HepG2 (cell line): ENCODE results near the gene PSD. TPM values are rescaled to one million over a fixed set of nuclear protein-coding genes. Genes with fewer than 3 reads are reported as not detected.

Experiments used
- E2F5 ChIP-seq: sonication (generic); formaldehyde crosslinking; conservative IDR thresholded peaks from 2 replicates; pipeline ENCODE4 v1.4.0; 2020; ENCODE audit warnings: missing genetic modification reagents
- ETV5 ChIP-seq: IDR thresholded peaks from 2 replicates; pipeline ENCODE4 v1.6.1; 2018; ENCODE audit warnings: missing biosample characterization, missing genetic modification reagents, inconsistent platforms, borderline replicate concordance
- HINFP ChIP-seq: sonication (generic); formaldehyde crosslinking; IDR thresholded peaks from 2 replicates; pipeline ENCODE4 v1.4.0; 2020; ENCODE audit warnings: low read depth, mild to moderate bottlenecking, missing genetic modification reagents
- POLR2AphosphoS2 ChIP-seq: IDR thresholded peaks from 2 replicates; pipeline ENCODE4 v1.6.1; 2011; ENCODE audit warnings: low read depth, low read length, improper control_type of control experiment
- RFXANK ChIP-seq: IDR thresholded peaks from 2 replicates; pipeline ENCODE4 v1.6.1; 2016
- ZNF143 ChIP-seq: sonication (generic); formaldehyde crosslinking; IDR thresholded peaks from 2 replicates; pipeline ENCODE4 v1.4.0; 2020; ENCODE audit warnings: missing genetic modification reagents
- ZNF275 ChIP-seq: sonication (generic); formaldehyde crosslinking; IDR thresholded peaks from 2 replicates; pipeline ENCODE4 v1.8.0; 2022; ENCODE audit warnings: missing genetic modification reagents, mild to moderate bottlenecking, inconsistent platforms, borderline replicate concordance
- ZNF33A ChIP-seq: sonication (generic); formaldehyde crosslinking; IDR thresholded peaks from 2 replicates; pipeline ENCODE4 v1.5.1; 2020; ENCODE audit warnings: missing genetic modification reagents, mild to moderate bottlenecking, moderate library complexity, borderline replicate concordance
- ZNF550 ChIP-seq: sonication (generic); formaldehyde crosslinking; IDR thresholded peaks from 2 replicates; pipeline ENCODE4 v1.4.0; 2020; ENCODE audit warnings: mild to moderate bottlenecking, missing genetic modification reagents, borderline replicate concordance
- ZNF598 ChIP-seq: sonication (generic); formaldehyde crosslinking; IDR thresholded peaks from 2 replicates; pipeline ENCODE4 v1.5.1; 2020; ENCODE audit warnings: mild to moderate bottlenecking, missing genetic modification reagents, borderline replicate concordance
- polyA plus RNA-seq, 8 experiments: library from polyadenylated mRNA; depleted of rRNA in 3 of 8; stranded (reverse) in 7 of 8; unstranded in 1 of 8; fragments of >200 nt; fragmentation: Illumina TruSeq in 4 of 8; extraction: Trizol in 4 of 8; gene quantifications; 2 replicates each; pipeline versions ENCODE4 v1.2.1 to v1.2.3, GENCODE V29; 2011 to 2016; ENCODE audit warnings: low read depth in 4 of 8, missing spikeins in 1 of 8, mixed read lengths in 1 of 8; ENCODE audit not compliant: insufficient read depth in 1 of 8
- total RNA-seq, 5 experiments: library from RNA; depleted of rRNA; stranded (reverse); fragments of >200 nt; fragmentation: Illumina TruSeq; extraction: Trizol; gene quantifications; 2 replicates each; pipeline ENCODE4 v1.2.3, GENCODE V29; 2016; ENCODE audit warnings: low read depth in 1 of 5
- TF ChIP-seq, protein P1 (sequence below): sonication (generic); formaldehyde crosslinking; IDR thresholded peaks from 2 replicates; pipeline ENCODE4 v1.5.0; 2020; ENCODE audit warnings: mild to moderate bottlenecking, missing genetic modification reagents
- TF ChIP-seq, protein P2 (sequence below): sonication (generic); formaldehyde crosslinking; IDR thresholded peaks from 2 replicates; pipeline ENCODE4 v1.4.0; 2020; ENCODE audit warnings: mild to moderate bottlenecking, missing genetic modification reagents
- TF ChIP-seq, protein P3 (sequence below): sonication (generic); formaldehyde crosslinking; IDR thresholded peaks from 2 replicates; pipeline ENCODE4 v1.8.1; 2023; ENCODE audit warnings: missing genetic modification reagents, mild to moderate bottlenecking, borderline replicate concordance
- TF ChIP-seq, protein P4 (sequence below): sonication (generic); formaldehyde crosslinking; IDR thresholded peaks from 2 replicates; pipeline ENCODE4 v1.5.0; 2020; ENCODE audit warnings: missing genetic modification reagents, mild to moderate bottlenecking, borderline replicate concordance
- TF ChIP-seq, protein P5 (sequence below): sonication (generic); formaldehyde crosslinking; IDR thresholded peaks from 2 replicates; pipeline ENCODE4 v1.5.0; 2020; ENCODE audit warnings: mild to moderate bottlenecking, missing genetic modification reagents

The PSD gene
- total and polyA plus RNA-seq, 2 of the 13 experiments (the other 11 are each of a cell fraction or from before 2014, with no cell fraction given), result 0.35 to 0.58 TPM

DNA sequence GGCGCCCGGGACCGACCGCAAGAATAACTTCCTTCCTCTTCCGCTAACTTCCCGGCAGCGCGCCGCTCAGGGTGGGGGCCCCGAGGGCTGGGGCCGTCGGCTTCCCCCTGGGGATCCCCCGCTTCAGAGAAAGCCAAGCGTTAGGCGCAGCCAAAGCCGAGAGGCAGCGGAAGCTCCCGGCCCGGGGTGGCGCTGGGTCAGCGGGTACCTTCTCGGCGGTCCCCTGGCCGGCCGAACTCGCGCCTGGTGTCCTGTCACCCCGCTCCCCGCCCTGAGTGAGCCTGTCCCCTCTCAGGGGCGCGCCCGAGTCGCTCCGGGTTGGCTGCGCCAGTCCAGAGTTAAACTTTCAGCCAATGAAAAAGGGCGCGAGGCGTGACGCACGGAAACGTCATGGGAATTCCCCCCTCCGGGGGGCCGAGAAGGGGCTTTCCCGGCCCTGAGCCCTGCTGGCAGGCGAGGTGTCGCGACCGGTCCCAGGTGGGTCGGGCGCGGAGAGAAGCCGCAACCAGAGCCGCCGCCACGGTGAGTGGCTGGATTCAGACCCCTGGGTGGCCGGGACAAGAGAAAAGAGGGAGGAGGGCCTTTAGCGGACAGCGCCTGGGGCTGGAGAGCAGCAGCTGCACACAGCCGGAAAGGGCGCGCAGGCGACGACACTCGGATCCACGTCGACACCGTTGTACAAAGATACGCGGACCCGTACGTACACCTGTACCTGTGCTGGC is 24.3 kb downstream of the PSD start (continued):
- TF ChIP-seq ZNF550 (CRISPR knock-in tag) (no peak), POLR2AphosphoS2 (no peak), ZNF275 (CRISPR knock-in tag) (no peak), E2F5 (CRISPR knock-in tag) (no peak), ZNF598 (CRISPR knock-in tag) (no peak), HINFP (CRISPR knock-in tag) (0 out of 2 replicates have a peak, but pooled peaks have one; percentile 17), ZNF143 (CRISPR knock-in tag) (peak; percentile 49), RFXANK (CRISPR knock-in tag) (peak; percentile 92; the same call in 1 of the 2 replicates), ETV5 (CRISPR knock-in tag) (peak; percentile 49; the same call in 1 of the 2 replicates), ZNF33A (CRISPR knock-in tag) (no peak)
- TF ChIP-seq, protein P1, sequence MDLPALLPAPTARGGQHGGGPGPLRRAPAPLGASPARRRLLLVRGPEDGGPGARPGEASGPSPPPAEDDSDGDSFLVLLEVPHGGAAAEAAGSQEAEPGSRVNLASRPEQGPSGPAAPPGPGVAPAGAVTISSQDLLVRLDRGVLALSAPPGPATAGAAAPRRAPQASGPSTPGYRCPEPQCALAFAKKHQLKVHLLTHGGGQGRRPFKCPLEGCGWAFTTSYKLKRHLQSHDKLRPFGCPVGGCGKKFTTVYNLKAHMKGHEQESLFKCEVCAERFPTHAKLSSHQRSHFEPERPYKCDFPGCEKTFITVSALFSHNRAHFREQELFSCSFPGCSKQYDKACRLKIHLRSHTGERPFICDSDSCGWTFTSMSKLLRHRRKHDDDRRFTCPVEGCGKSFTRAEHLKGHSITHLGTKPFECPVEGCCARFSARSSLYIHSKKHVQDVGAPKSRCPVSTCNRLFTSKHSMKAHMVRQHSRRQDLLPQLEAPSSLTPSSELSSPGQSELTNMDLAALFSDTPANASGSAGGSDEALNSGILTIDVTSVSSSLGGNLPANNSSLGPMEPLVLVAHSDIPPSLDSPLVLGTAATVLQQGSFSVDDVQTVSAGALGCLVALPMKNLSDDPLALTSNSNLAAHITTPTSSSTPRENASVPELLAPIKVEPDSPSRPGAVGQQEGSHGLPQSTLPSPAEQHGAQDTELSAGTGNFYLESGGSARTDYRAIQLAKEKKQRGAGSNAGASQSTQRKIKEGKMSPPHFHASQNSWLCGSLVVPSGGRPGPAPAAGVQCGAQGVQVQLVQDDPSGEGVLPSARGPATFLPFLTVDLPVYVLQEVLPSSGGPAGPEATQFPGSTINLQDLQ, result no peak
- TF ChIP-seq, protein P2, sequence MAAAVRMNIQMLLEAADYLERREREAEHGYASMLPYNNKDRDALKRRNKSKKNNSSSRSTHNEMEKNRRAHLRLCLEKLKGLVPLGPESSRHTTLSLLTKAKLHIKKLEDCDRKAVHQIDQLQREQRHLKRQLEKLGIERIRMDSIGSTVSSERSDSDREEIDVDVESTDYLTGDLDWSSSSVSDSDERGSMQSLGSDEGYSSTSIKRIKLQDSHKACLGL (CRISPR knock-in tag), result peak; percentile 38; the same call in 1 of the 2 replicates
- TF ChIP-seq, protein P3, sequence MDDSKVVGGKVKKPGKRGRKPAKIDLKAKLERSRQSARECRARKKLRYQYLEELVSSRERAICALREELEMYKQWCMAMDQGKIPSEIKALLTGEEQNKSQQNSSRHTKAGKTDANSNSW (CRISPR knock-in tag), result no peak
- TF ChIP-seq, protein P4, sequence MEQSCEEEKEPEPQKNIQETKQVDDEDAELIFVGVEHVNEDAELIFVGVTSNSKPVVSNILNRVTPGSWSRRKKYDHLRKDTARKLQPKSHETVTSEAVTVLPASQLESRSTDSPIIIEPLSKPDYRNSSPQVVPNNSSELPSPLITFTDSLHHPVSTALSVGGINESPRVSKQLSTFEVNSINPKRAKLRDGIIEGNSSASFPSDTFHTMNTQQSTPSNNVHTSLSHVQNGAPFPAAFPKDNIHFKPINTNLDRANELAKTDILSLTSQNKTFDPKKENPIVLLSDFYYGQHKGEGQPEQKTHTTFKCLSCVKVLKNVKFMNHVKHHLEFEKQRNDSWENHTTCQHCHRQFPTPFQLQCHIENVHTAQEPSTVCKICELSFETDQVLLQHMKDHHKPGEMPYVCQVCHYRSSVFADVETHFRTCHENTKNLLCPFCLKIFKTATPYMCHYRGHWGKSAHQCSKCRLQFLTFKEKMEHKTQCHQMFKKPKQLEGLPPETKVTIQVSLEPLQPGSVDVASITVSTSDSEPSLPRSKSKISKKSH (CRISPR knock-in tag), result no peak
- TF ChIP-seq, protein P5, sequence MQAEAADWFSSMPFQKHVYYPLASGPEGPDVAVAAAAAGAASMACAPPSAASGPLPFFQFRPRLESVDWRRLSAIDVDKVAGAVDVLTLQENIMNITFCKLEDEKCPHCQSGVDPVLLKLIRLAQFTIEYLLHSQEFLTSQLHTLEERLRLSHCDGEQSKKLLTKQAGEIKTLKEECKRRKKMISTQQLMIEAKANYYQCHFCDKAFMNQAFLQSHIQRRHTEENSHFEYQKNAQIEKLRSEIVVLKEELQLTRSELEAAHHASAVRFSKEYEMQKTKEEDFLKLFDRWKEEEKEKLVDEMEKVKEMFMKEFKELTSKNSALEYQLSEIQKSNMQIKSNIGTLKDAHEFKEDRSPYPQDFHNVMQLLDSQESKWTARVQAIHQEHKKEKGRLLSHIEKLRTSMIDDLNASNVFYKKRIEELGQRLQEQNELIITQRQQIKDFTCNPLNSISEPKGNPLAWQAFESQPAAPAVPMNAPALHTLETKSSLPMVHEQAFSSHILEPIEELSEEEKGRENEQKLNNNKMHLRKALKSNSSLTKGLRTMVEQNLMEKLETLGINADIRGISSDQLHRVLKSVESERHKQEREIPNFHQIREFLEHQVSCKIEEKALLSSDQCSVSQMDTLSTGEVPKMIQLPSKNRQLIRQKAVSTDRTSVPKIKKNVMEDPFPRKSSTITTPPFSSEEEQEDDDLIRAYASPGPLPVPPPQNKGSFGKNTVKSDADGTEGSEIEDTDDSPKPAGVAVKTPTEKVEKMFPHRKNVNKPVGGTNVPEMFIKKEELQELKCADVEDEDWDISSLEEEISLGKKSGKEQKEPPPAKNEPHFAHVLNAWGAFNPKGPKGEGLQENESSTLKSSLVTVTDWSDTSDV (CRISPR knock-in tag), result no peak
